Trophoblast cell (in vitro differentiated cells and primary cell): ENCODE data around the gene EPS8L3.

ENCODE experiments used
- DNase-seq, 2 donors: peaks; one replicate each; pipeline ENCODE4 v3.0.0-alpha.2; 2016
- H2AFZ ChIP-seq: 2 replicates; pipeline ENCODE4 v1.6.1; 2013; ENCODE audit warnings: low read length, moderate library complexity, mild to moderate bottlenecking; ENCODE audit not compliant: insufficient read depth, poor library complexity
- H2AK5ac ChIP-seq: 2 replicates; pipeline ENCODE4 v1.6.1; 2013; ENCODE audit warnings: mild to moderate bottlenecking, low read length
- H2BK120ac ChIP-seq: 2 replicates; pipeline ENCODE4 v1.6.1; 2013; ENCODE audit warnings: low read length, mild to moderate bottlenecking, moderate library complexity; ENCODE audit not compliant: insufficient read depth, poor library complexity
- H2BK12ac ChIP-seq: 2 replicates; pipeline ENCODE4 v1.6.1; 2013; ENCODE audit warnings: mild to moderate bottlenecking, low read length, moderate library complexity
- H2BK5ac ChIP-seq: 2 replicates; pipeline ENCODE4 v1.6.1; 2013; ENCODE audit warnings: low read length, low read depth, moderate library complexity, mild to moderate bottlenecking; ENCODE audit not compliant: poor library complexity
- H3K14ac ChIP-seq: 2 replicates; pipeline ENCODE4 v1.6.1; 2013; ENCODE audit warnings: mild to moderate bottlenecking, low read length
- H3K18ac ChIP-seq: 2 replicates; pipeline ENCODE4 v1.6.1; 2013; ENCODE audit warnings: mild to moderate bottlenecking, low read length
- H3K23ac ChIP-seq: 2 replicates; pipeline ENCODE4 v1.6.1; 2013; ENCODE audit warnings: low read length
- H3K27ac ChIP-seq: 2 replicates; pipeline ENCODE4 v1.5.1; 2013; ENCODE audit warnings: low read depth, mild to moderate bottlenecking, inconsistent platforms, low read length, moderate library complexity
- H3K27me3 ChIP-seq: 2 replicates; pipeline ENCODE4 v1.6.1; 2013; ENCODE audit warnings: inconsistent platforms, mild to moderate bottlenecking, low read length, moderate library complexity; ENCODE audit not compliant: insufficient read depth
- H3K36me3 ChIP-seq, 2 experiments: 1 replicate in 1 of 2; 2 replicates in 1 of 2; pipeline ENCODE4 v1.6.1; 2013; ENCODE audit warnings: low read length in 2 of 2, mild to moderate bottlenecking in 2 of 2, moderate library complexity in 1 of 2; ENCODE audit not compliant: insufficient read depth in 2 of 2, control insufficient read depth in 1 of 2
- H3K4ac ChIP-seq: 2 replicates; pipeline ENCODE4 v1.6.1; 2013; ENCODE audit warnings: low read depth, mild to moderate bottlenecking, low read length, moderate library complexity
- H3K4me1 ChIP-seq, 2 experiments: 1 replicate in 1 of 2; 2 replicates in 1 of 2; pipeline ENCODE4 v1.6.1; 2013; ENCODE audit warnings: low read length in 2 of 2, mild to moderate bottlenecking in 2 of 2, moderate library complexity in 1 of 2; ENCODE audit not compliant: insufficient read depth in 2 of 2, control insufficient read depth in 1 of 2
- H3K4me2 ChIP-seq: 2 replicates; pipeline ENCODE4 v1.6.1; 2013; ENCODE audit warnings: inconsistent platforms, mild to moderate bottlenecking, low read length, moderate library complexity
- H3K4me3 ChIP-seq: 2 replicates; pipeline ENCODE4 v1.5.1; 2013; ENCODE audit warnings: mild to moderate bottlenecking, low read depth, low read length, inconsistent platforms
- H3K79me1 ChIP-seq: one replicate; pipeline ENCODE4 v1.6.1; 2013; ENCODE audit warnings: low read length
- H3K79me2 ChIP-seq: 2 replicates; pipeline ENCODE4 v1.6.1; 2013; ENCODE audit warnings: low read length, mild to moderate bottlenecking; ENCODE audit not compliant: control insufficient read depth, insufficient read depth, poor library complexity
- H3K9ac ChIP-seq: 2 replicates; pipeline ENCODE4 v1.6.1; 2013; ENCODE audit warnings: mild to moderate bottlenecking, low read length
- H3K9me3 ChIP-seq: 2 replicates; pipeline ENCODE4 v1.6.1; 2013; ENCODE audit warnings: low read depth, mild to moderate bottlenecking, control low read depth, inconsistent platforms, low read length; ENCODE audit not compliant: insufficient read depth
- H4K12ac ChIP-seq: 2 replicates; pipeline ENCODE4 v1.6.1; 2013; ENCODE audit warnings: low read depth, mild to moderate bottlenecking, low read length, moderate library complexity
- H4K8ac ChIP-seq: 2 replicates; pipeline ENCODE4 v1.6.1; 2013; ENCODE audit warnings: low read depth, mild to moderate bottlenecking, low read length, moderate library complexity
- H4K91ac ChIP-seq: one replicate; pipeline ENCODE4 v1.6.1; 2013; ENCODE audit warnings: low read depth, mild to moderate bottlenecking, low read length, moderate library complexity
- WGBS: extraction: QIAGEN DNeasy Blood & Tissue Kit; methylation state at CpG from one replicate; pipeline ENCODE4 v1.1.7; 2013; ENCODE audit warnings: missing lambda C conversion rate; ENCODE audit not compliant: insufficient read length, insufficient coverage; ENCODE audit errors: extremely low coverage; 5-methylcytosine and 5-hydroxymethylcytosine counted together

EPS8L3 gene

GRCh38 chr1:109725510-109725909 lies 38.2 kb downstream of the EPS8L3 start:
- Histone ChIP-seq H3K79me2 (no peaks in the 10 kb centered on the region), H2AK5ac (no peak overlapping the region), H4K12ac (no peak overlapping the region), H3K14ac (no peak overlapping the region), H3K9me3 (peaks cover 7% of the 10 kb centered on the region), H3K4me3 (no peak overlapping the region), H3K9ac (no peak overlapping the region), H3K23ac (no peak overlapping the region), H2BK12ac (no peak overlapping the region), H4K91ac (no peak overlapping the region), H3K4ac (no peak overlapping the region), H4K8ac (no peak overlapping the region), H2BK5ac (no peak overlapping the region), H3K18ac (no peak overlapping the region), H3K36me3 (peaks cover 0 to 4% of the 10 kb centered on the region in 2 experiments), H2AFZ (no peak overlapping the region), H3K27ac (peak overlapping the region; percentile 71), H2BK120ac (peak overlapping the region; percentile 46), H3K4me2 (no peak overlapping the region), H3K4me1 (peaks cover 10 to 20% of the 10 kb centered on the region in 2 experiments), H3K79me1 (peaks cover 5% of the 10 kb centered on the region), H3K27me3 (no peaks in the 10 kb centered on the region)
- no CpG with 5 or more reads among the region's 4 CpGs for WGBS
- peak; percentile 66 to 83 for DNase-seq

- H3K9me3 ChIP-seq: peaks cover 7% of the 10 kb centered on the region
- no peak overlapping the region for H2BK12ac ChIP-seq
- H3K4me2 ChIP-seq: no peak overlapping the region
- no peak overlapping the region for H3K4me3 ChIP-seq
- H2AFZ ChIP-seq: no peak overlapping the region
- no peak overlapping the region for H4K12ac ChIP-seq
- no CpG with 5 or more reads among the region's 5 CpGs for WGBS
- peaks cover 9 to 17% of the 10 kb centered on the region in 2 experiments for H3K4me1 ChIP-seq
- H3K27ac ChIP-seq: no peak overlapping the region
- H4K91ac ChIP-seq: no peak overlapping the region
- no peaks in the 10 kb centered on the region for H3K27me3 ChIP-seq
- H3K4ac ChIP-seq: no peak overlapping the region
- H3K14ac ChIP-seq: no peak overlapping the region
- H3K79me1 ChIP-seq: peaks cover 5% of the 10 kb centered on the region
- H3K36me3 ChIP-seq: peaks cover 0 to 4% of the 10 kb centered on the region in 2 experiments
- no peaks in the 10 kb centered on the region for H3K79me2 ChIP-seq
- no peak overlapping the region for H2BK5ac ChIP-seq
- no peak for DNase-seq
- no peak overlapping the region for H4K8ac ChIP-seq
- no peak overlapping the region for H2BK120ac ChIP-seq
- no peak overlapping the region for H2AK5ac ChIP-seq
- no peak overlapping the region for H3K18ac ChIP-seq
- no peak overlapping the region for H3K23ac ChIP-seq
- H3K9ac ChIP-seq: no peak overlapping the region
These were observed 38.8 kb downstream of the EPS8L3 start for GRCh38 chr1:109724933-109725332.

GRCh38 chr1:109722908-109723691 lies 40.6 kb downstream of the EPS8L3 start:
- Histone ChIP-seq H3K18ac (no peak overlapping the region), H3K9ac (no peak overlapping the region), H3K14ac (no peak overlapping the region), H4K91ac (peak overlapping the region; percentile 43), H2BK120ac (no peak overlapping the region), H4K8ac (no peak overlapping the region), H2AFZ (no peak overlapping the region), H3K4me1 (peaks cover 3 to 9% of the 10 kb centered on the region in 2 experiments), H3K23ac (no peak overlapping the region), H2AK5ac (no peak overlapping the region), H3K4me3 (no peak overlapping the region), H3K79me1 (peaks cover 5% of the 10 kb centered on the region), H3K4me2 (no peak overlapping the region), H2BK12ac (no peak overlapping the region), H3K27ac (peak overlapping the region; percentile 15), H3K4ac (no peak overlapping the region), H3K79me2 (no peaks in the 10 kb centered on the region), H4K12ac (no peak overlapping the region), H2BK5ac (no peak overlapping the region), H3K27me3 (no peaks in the 10 kb centered on the region), H3K9me3 (peaks cover 7% of the 10 kb centered on the region), H3K36me3 (peaks cover 0 to 4% of the 10 kb centered on the region in 2 experiments)
- no peak for DNase-seq
- no CpG with 5 or more reads among the region's 7 CpGs for WGBS

GRCh38 chr1:109721971-109722370 lies 41.8 kb downstream of the EPS8L3 start:
- H3K18ac ChIP-seq: no peak overlapping the region
- H4K12ac ChIP-seq: no peak overlapping the region
- H4K91ac ChIP-seq: no peak overlapping the region
- H3K4me2 ChIP-seq: no peak overlapping the region
- H2BK12ac ChIP-seq: no peak overlapping the region
- H3K27ac ChIP-seq: no peak overlapping the region
- no peak overlapping the region for H2BK5ac ChIP-seq
- H4K8ac ChIP-seq: no peak overlapping the region
- WGBS: no CpG with 5 or more reads among the region's 1 CpG
- H3K79me2 ChIP-seq: no peaks in the 10 kb centered on the region
- H3K36me3 ChIP-seq: peaks cover 0 to 3% of the 10 kb centered on the region in 2 experiments
- H3K9ac ChIP-seq: no peak overlapping the region
- H3K9me3 ChIP-seq: peaks cover 5% of the 10 kb centered on the region
- H2AFZ ChIP-seq: no peak overlapping the region
- peaks cover 3 to 9% of the 10 kb centered on the region in 2 experiments for H3K4me1 ChIP-seq
- H3K23ac ChIP-seq: no peak overlapping the region
- H3K27me3 ChIP-seq: no peaks in the 10 kb centered on the region
- no peak overlapping the region for H3K4me3 ChIP-seq
- no peak overlapping the region for H2AK5ac ChIP-seq
- peaks cover 5% of the 10 kb centered on the region for H3K79me1 ChIP-seq
- no peak for DNase-seq
- H2BK120ac ChIP-seq: no peak overlapping the region
- no peak overlapping the region for H3K14ac ChIP-seq
- H3K4ac ChIP-seq: no peak overlapping the region
